ENCODE results near the gene CALCR. TPM values are rescaled to one million over a fixed set of nuclear protein-coding genes. Genes with fewer than 3 reads are reported as not detected.

CALCR gene
- total and polyA plus RNA-seq, 4 donors: 0.04 to 0.20 (median 0.09) TPM

- Histone ChIP-seq H3K36me3 (ENCODE audit: control insufficient read depth in 4 of 4, insufficient read depth in 4 of 4, low read length in 4 of 4) (no peaks in the 10 kb centered on the region), H3K9ac (ENCODE audit: insufficient read depth in 1 of 2, low read length in 2 of 2) (peak overlapping the region in 1 of 2 donors; percentile 25), H3K27ac (ENCODE audit: low read depth in 1 of 2, low read length in 1 of 2) (no peak overlapping the region), H3K27me3 (ENCODE audit: control insufficient read depth in 3 of 3, insufficient read depth in 3 of 3, low read length in 2 of 3) (no peaks in the 10 kb centered on the region), H3K9me3 (ENCODE audit: control insufficient read depth in 4 of 4, insufficient read depth in 3 of 4, low read length in 3 of 4) (no peaks in the 10 kb centered on the region), H3K4me1 (ENCODE audit: control insufficient read depth in 5 of 5, insufficient read depth in 5 of 5, low read length in 5 of 5) (no peaks in the 10 kb centered on the region), H3K4me3 (no peak overlapping the region)
- WGBS, 2 donors: 52 to 71% methylated on average over 3 of the region's 3 CpGs
- ATAC-seq (ENCODE audit: insufficient read depth, low FRiP score) (peak; percentile 71), DNase-seq (no peak)
- no peak for TF ChIP-seq CTCF (IDR thresholded peaks at IDR 0.05; ENCODE audit: control extremely low read depth, extremely low read depth)
Observed at GRCh38 chr7:93558705-93559614, 15.6 kb downstream of the CALCR start.

- no peaks in the 10 kb centered on the region for H3K36me3 ChIP-seq (ENCODE audit: control insufficient read depth in 4 of 4, insufficient read depth in 4 of 4, low read length in 4 of 4)
- no peaks in the 10 kb centered on the region for H3K9me3 ChIP-seq (ENCODE audit: control insufficient read depth in 4 of 4, insufficient read depth in 3 of 4, low read length in 3 of 4)
- WGBS, 2 donors: 79 to 88% methylated on average over 2 of the region's 2 CpGs
- ATAC-seq (ENCODE audit: insufficient read depth, low FRiP score) (no peak), DNase-seq (no peak)
- H3K27ac ChIP-seq (ENCODE audit: low read depth in 1 of 2, low read length in 1 of 2): no peak overlapping the region
- H3K27me3 ChIP-seq (ENCODE audit: control insufficient read depth in 3 of 3, insufficient read depth in 3 of 3, low read length in 2 of 3): no peaks in the 10 kb centered on the region
- no peaks in the 10 kb centered on the region for H3K4me1 ChIP-seq (ENCODE audit: control insufficient read depth in 5 of 5, insufficient read depth in 5 of 5, low read length in 5 of 5)
- H3K4me3 ChIP-seq: no peak overlapping the region
- H3K9ac ChIP-seq (ENCODE audit: insufficient read depth in 1 of 2, low read length in 2 of 2): no peak overlapping the region
- TF ChIP-seq CTCF (IDR thresholded peaks at IDR 0.05; ENCODE audit: control extremely low read depth, extremely low read depth): no peak
Observed at GRCh38 chr7:93551931-93552330, 22.6 kb downstream of the CALCR start.

DNA sequence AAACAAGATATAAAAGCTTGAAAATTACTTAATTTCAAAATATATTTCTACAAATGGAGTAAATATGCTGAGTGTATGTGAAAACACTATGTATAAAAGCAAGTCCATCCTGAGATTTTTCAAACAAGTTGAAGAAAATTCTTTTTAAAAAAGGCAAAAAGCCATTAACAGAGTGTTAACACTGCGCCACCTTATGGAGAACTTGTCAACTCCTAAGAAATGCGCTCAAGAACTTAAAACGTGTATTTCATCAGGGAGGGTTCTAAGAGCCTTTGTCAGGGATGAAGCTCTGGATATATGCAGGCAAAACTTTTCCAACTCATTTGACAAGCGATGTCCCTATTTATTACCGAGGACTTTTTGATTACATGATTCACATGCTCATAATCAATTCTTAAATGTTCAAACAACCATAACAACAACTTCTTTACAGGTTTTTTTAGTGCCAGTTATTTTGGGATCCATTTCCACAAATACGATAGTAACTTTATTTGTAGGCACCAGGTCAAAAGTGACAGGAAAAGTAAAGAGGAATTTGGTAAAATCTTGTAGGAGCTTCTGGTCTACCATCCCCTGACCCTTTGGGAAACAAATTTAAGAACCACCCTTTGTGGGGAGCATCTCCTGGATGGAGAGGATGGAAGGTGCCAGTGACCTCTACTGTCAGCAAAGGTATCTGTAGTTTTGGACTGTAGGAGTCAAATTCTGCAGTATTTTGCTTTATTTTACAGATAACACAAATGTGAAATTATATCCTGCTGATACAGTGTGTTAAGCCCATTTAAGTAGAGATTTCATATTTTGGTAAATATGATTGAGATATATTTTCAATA, 23.2 kb downstream of the CALCR start:
- ATAC-seq (ENCODE audit: insufficient read depth, low FRiP score) (no peak), DNase-seq (peak in 2 of 3 donors; percentile 31 to 54)
- WGBS, 2 donors: 25 to 27% methylated on average over 6 of the region's 6 CpGs
- no peak overlapping the region for H3K27ac ChIP-seq (ENCODE audit: low read depth in 1 of 2, low read length in 1 of 2)
- no peak overlapping the region for H3K4me3 ChIP-seq
- H3K4me1 ChIP-seq (ENCODE audit: control insufficient read depth in 5 of 5, insufficient read depth in 5 of 5, low read length in 5 of 5): no peaks in the 10 kb centered on the region
- no peaks in the 10 kb centered on the region for H3K27me3 ChIP-seq (ENCODE audit: control insufficient read depth in 3 of 3, insufficient read depth in 3 of 3, low read length in 2 of 3)
- no peaks in the 10 kb centered on the region for H3K36me3 ChIP-seq (ENCODE audit: control insufficient read depth in 4 of 4, insufficient read depth in 4 of 4, low read length in 4 of 4)
- H3K9me3 ChIP-seq (ENCODE audit: control insufficient read depth in 4 of 4, insufficient read depth in 3 of 4, low read length in 3 of 4): no peaks in the 10 kb centered on the region
- peak; percentile 11 for TF ChIP-seq CTCF (IDR thresholded peaks at IDR 0.05; ENCODE audit: control extremely low read depth, extremely low read depth)
- H3K9ac ChIP-seq (ENCODE audit: insufficient read depth in 1 of 2, low read length in 2 of 2): no peak overlapping the region

Data from lung (tissue), 12 donors.